RWPE2 (cell line): ENCODE results near the gene FBXO9.

Experiments used
- ATAC-seq: fragments of 200-7000 bp; cut with Tn5 transposase; 3 replicates; pipeline ENCODE4 v1.9.1; 2021; ENCODE audit warnings: low read depth
- DNase-seq: peaks from one replicate; pipeline ENCODE4 v3.0.0-alpha.2; 2020; ENCODE audit warnings: low spot score
- H3K27ac ChIP-seq: fragments of 450-650 bp; 2 replicates; pipeline ENCODE4 v1.5.1; 2017; ENCODE audit warnings: mild to moderate bottlenecking; ENCODE audit not compliant: poor library complexity, severe bottlenecking
- H3K27me3 ChIP-seq: fragments of 250-450 bp; sonication (Bioruptor Pico); 2 replicates; pipeline ENCODE4 v1.5.1; 2021; ENCODE audit warnings: mild to moderate bottlenecking, moderate library complexity; ENCODE audit not compliant: insufficient read depth, poor library complexity, severe bottlenecking
- H3K36me3 ChIP-seq: fragments of 250-450 bp; sonication (Bioruptor Pico); 2 replicates; pipeline ENCODE4 v1.5.1; 2020; ENCODE audit warnings: low read depth, mild to moderate bottlenecking, moderate library complexity
- H3K4me1 ChIP-seq: fragments of 250-450 bp; sonication (Bioruptor Pico); 2 replicates; pipeline ENCODE4 v1.5.1; 2021; ENCODE audit warnings: mild to moderate bottlenecking, moderate library complexity; ENCODE audit not compliant: insufficient read depth, poor library complexity, severe bottlenecking
- H3K4me3 ChIP-seq: fragments of 250-450 bp; sonication (Bioruptor Pico); 2 replicates; pipeline ENCODE4 v1.5.1; 2021; ENCODE audit warnings: mild to moderate bottlenecking, moderate library complexity; ENCODE audit not compliant: severe bottlenecking
- H3K9me3 ChIP-seq: fragments of 250-450 bp; sonication (Bioruptor Pico); 2 replicates; pipeline ENCODE4 v1.5.1; 2021; ENCODE audit warnings: mild to moderate bottlenecking, moderate library complexity; ENCODE audit not compliant: severe bottlenecking
- TF ChIP-seq, protein P1 (sequence below): fragments of 450-650 bp; IDR thresholded peaks from one replicate; pipeline ENCODE4 v1.5.1; 2017; ENCODE audit warnings: mild to moderate bottlenecking, moderate library complexity; ENCODE audit not compliant: poor library complexity, severe bottlenecking

Gene FBXO9

GRCh38 chr6:53031281-53031680 is 33.9 kb upstream of the FBXO9 start:
- TF ChIP-seq, protein P1, sequence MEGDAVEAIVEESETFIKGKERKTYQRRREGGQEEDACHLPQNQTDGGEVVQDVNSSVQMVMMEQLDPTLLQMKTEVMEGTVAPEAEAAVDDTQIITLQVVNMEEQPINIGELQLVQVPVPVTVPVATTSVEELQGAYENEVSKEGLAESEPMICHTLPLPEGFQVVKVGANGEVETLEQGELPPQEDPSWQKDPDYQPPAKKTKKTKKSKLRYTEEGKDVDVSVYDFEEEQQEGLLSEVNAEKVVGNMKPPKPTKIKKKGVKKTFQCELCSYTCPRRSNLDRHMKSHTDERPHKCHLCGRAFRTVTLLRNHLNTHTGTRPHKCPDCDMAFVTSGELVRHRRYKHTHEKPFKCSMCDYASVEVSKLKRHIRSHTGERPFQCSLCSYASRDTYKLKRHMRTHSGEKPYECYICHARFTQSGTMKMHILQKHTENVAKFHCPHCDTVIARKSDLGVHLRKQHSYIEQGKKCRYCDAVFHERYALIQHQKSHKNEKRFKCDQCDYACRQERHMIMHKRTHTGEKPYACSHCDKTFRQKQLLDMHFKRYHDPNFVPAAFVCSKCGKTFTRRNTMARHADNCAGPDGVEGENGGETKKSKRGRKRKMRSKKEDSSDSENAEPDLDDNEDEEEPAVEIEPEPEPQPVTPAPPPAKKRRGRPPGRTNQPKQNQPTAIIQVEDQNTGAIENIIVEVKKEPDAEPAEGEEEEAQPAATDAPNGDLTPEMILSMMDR = no peak
- ATAC-seq (no peak), DNase-seq (no peak)
- H3K9me3 ChIP-seq = no peaks in the 10 kb centered on the region
- H3K36me3 ChIP-seq = no peaks in the 10 kb centered on the region
- no peak overlapping the region for H3K4me3 ChIP-seq
- no peaks in the 10 kb centered on the region for H3K4me1 ChIP-seq
- no peaks in the 10 kb centered on the region for H3K27me3 ChIP-seq
- no peak overlapping the region for H3K27ac ChIP-seq

- no peak for ATAC-seq
- H3K27me3 ChIP-seq = no peaks in the 10 kb centered on the region
- TF ChIP-seq, protein P1 = no peak
- no peak for DNase-seq
- H3K27ac ChIP-seq = no peak overlapping the region
- H3K36me3 ChIP-seq = no peaks in the 10 kb centered on the region
- H3K4me1 ChIP-seq = no peaks in the 10 kb centered on the region
- H3K9me3 ChIP-seq = no peaks in the 10 kb centered on the region
- H3K4me3 ChIP-seq = no peak overlapping the region
Observed at GRCh38 chr6:53032849-53033248, 32.4 kb upstream of the FBXO9 start.

DNA sequence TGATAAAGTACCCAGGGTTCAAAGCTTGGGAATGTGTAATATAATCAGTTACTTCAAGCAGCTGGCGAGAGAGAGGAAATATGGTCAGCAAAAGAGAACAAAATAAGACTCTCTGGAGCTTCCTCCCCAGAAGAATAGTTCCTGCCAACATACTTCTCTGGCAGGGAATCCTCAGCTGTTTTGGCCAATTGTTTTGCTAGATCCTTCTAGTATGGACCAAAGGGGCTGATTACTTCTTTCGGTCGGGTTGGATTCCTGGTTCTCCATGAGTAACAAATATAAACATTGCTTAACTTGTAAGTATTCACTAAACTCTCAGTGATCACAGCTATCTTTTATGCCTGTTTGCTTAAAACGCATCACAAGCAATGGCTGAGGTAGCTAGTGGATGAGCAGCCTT is 31.4 kb upstream of the FBXO9 start:
- no peaks in the 10 kb centered on the region for H3K4me1 ChIP-seq
- H3K9me3 ChIP-seq = no peaks in the 10 kb centered on the region
- DNase-seq (no peak), ATAC-seq (no peak)
- no peak overlapping the region for H3K27ac ChIP-seq
- no peak overlapping the region for H3K4me3 ChIP-seq
- no peaks in the 10 kb centered on the region for H3K36me3 ChIP-seq
- no peaks in the 10 kb centered on the region for H3K27me3 ChIP-seq
- TF ChIP-seq, protein P1 = no peak

GRCh38 chr6:53035549-53036213 is 29.5 kb upstream of the FBXO9 start:
- H3K4me1 ChIP-seq = no peaks in the 10 kb centered on the region
- no peak overlapping the region for H3K27ac ChIP-seq
- DNase-seq = no peak
- no peaks in the 10 kb centered on the region for H3K27me3 ChIP-seq
- H3K36me3 ChIP-seq = peaks cover 8% of the 10 kb centered on the region
- H3K9me3 ChIP-seq = no peaks in the 10 kb centered on the region
- TF ChIP-seq, protein P1 = no peak
- no peak for ATAC-seq
- no peak overlapping the region for H3K4me3 ChIP-seq

DNA sequence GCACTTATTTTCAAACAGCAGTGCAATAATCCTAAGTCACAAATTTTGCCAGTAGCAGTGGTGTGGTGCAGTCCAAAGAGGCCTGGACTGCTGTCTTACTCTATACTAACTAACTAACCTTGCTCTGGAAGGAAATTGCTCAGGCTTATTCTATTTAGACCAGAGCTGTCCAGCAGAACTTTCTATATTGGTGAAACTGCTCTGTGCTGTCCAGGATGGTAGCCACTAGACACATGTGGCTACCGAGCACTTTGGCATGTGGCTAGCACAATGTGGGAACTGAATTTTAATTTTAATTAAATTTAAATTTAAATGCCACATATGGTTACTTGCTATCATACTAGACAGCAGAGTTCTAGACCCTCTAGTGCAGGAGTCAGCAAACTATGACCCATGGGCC is 27.1 kb upstream of the FBXO9 start:
- ATAC-seq = no peak
- H3K36me3 ChIP-seq = peaks cover 14% of the 10 kb centered on the region
- TF ChIP-seq, protein P1 = no peak

More for the DNA sequence above, 27.1 kb upstream of the FBXO9 start:
- Histone ChIP-seq H3K4me3 (no peak overlapping the region), H3K9me3 (no peaks in the 10 kb centered on the region), H3K27me3 (no peaks in the 10 kb centered on the region), H3K27ac (no peak overlapping the region), H3K4me1 (peaks cover 21% of the 10 kb centered on the region)
- DNase-seq = no peak
